Right forelimb (tissue), 1 donor: ENCODE results near the gene ZMYND10.

Experiments used
- DNase-seq: peaks from one replicate; pipeline ENCODE4 v3.0.0-alpha.2; 2018

The ZMYND10 gene

DNA sequence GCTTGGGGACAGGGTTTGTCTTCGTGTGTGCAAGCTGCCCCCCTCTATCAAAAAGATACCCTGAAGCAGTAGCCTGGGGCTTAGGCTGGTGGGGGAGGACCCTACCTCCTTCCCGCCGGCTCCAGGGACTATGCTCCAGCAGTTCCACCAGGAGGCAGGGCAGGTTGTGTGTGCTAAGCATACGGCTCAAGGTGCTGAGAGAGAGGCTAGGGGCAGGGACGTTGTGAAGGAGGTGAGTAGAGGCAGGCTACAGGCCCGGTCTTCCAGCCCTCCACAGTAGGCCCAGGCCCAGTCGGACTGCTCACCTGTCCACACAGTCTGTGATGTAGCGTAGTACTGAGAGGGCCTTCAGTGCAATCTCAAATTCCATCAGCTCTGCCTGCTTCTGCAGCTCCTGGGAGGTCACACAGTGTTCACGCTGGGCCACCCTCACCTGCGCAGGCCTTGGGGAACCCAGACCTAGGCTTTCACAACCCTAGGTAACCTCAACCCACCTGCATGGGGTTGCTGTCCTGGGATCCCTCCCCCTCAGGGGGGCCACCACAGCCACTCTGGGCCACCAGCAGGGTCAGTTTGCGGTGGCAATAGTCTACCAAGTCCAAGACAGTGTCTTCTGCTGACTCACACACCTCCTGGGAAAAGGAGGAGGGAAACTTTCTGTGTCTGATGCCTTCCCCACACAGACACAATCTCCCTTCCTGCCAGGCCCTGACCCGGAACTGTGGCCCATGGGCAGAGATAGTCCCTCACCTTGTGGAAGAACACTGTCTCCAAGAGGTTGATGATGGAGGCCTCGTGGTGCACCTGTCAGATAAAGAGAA, 2.5 kb downstream of the ZMYND10 start:
- DNase-seq: no peak

- DNase-seq: no peak
Measured at GRCh38 chr3:50341996-50342650, 3.4 kb downstream of the ZMYND10 start.

DNA sequence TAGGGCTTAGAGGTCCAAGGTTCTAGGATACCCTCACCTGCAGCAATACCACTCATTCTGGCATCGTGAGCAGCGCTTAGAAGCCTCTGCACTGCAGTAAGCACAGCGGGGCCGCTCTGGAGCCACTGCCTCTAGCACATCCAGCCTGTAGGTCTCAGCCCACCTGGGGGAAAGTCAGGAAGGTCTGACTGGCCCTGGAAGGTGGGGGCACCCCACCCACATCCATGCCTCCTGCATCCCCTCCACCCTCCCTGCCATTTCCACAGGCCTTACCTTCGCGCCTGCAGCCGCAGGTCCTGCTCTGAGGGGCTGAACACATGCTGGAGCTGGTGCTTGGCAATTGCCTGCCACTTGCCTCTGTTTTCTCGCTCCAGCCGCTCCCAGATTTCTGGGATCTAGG, 4.0 kb downstream of the ZMYND10 start:
- no peak for DNase-seq

GRCh38 chr3:50340448-50341329, 4.8 kb downstream of the ZMYND10 start, which contains the start of gene RASSF1:
RASSF1 (minus strand) TSS chr3:50340836; CDS start chr3:50340805, 31 bp downstream.
- DNase-seq: peak; percentile 86

DNA sequence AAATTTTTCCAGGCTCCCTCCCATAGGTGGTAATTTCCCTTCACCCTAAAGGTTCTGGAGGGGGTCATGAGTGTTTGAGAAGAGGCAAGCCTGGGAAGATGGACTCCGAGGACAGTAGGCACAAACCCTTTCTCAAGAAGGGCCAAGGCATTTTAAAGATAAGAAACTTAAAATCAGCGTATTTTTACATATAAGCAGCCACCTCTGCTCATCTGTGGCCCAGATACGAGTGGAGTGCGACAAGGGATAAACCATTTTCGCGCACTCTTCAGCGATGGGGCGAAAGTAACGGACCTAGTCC, 5.4 kb downstream of the ZMYND10 start:
- DNase-seq: no peak

DNA sequence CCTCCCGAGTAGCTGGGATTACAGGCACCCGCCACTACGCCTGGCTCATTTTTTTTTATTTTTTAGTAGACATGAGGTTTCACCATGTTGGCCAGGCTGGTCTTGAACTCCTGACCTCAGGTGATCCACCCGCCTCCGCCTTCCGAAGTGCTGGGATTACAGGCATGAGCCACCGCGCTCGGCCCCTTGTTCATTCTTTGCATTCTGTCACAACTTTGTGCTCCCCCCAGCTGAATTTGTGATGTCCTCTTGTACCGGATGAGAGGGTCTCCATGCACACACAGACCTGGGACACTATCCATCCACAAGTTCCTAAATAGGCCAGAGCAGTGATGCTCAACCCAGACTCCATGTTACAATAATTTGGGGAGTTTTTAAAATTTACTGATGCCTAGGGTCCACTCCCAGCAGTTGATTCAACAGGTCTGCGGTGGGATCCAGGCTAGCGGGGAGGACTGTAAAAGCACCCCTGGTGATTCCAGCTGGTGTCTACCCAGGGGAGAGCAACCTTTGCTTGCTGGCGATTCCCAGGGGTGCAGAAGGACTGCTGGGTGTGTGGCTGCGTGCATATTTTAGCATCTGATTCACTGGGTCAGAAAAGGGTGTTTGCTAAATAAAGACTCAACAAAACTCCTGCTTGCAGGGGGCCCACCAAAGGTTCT, 5.9 kb downstream of the ZMYND10 start:
- no peak for DNase-seq

DNA sequence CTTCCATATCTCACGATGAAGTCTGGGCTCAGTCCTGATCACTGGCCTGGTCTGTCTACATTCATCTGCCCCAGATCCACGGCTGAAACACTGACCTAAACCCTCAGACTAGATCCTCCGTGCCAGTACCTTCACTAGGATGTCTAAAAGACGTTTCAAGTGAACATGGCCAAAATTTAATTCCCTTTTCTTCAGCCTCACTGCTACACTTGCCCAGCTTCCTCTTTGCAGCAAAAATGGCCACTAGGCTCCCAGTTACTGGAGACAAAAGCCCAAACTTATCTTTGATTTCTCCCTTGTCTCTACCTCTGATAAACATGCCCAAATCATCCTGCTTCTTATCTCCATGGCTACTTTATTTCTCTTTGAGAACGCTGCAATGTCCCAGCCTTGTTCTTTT, 6.6 kb downstream of the ZMYND10 start:
- no peak for DNase-seq

- peak; percentile 99 for DNase-seq
Measured at GRCh38 chr3:50337175-50337861, 8.2 kb downstream of the ZMYND10 start.

GRCh38 chr3:50336452-50337174, 8.9 kb downstream of the ZMYND10 start:
- DNase-seq: no peak

GRCh38 chr3:50334339-50335075, 11.0 kb downstream of the ZMYND10 start:
- DNase-seq: no peak

DNA sequence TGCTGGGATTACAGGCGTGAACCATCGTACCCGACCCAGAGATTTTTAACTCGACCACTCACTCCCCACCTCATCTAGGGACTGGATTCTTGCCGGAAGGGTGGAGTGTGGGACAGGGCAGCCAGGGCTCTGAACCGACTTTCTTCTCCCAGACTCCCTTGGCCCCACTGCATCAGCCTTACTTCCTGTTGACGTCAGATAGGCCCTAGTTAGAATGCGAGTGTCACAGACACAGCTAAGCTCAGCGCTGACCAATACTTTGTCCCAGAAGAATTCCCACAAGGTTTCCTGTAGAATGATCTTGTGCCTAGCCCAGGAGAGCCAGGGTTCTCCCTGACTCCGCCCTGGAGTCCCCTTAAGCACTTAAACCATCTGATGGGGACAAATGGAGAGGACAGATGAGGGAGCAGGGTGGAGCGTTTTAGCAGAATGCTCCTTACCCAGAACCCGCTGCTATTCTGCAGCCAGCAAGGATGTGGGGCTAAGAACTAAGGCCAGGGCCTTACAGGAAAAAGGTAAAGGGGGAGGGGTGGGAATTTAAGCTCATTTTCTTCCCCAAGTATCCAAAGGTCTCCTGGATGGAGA, 11.7 kb downstream of the ZMYND10 start:
- no peak for DNase-seq

- no peak for DNase-seq
Measured at GRCh38 chr3:50331364-50331907, 14.1 kb downstream of the ZMYND10 start.

DNA sequence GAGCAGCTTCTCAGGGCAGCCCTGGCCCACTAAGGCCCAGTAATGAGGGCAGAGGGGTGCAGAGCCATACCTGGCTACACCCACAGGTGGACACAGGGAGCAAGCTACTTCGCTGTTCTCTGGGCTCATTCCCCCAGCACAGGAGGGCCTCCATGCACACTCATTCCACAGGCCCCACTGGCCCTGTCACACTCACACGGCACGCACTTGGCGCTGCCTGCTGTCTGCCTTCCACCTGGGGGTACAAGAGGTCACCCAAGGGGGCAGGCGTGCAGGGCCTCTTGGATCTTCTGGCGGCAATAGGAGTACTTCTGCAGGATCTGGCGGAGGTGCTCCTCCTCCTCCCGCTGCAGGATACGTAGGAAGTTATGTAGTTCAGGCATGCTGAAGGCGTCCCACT, 15.2 kb downstream of the ZMYND10 start:
- DNase-seq: no peak

DNA sequence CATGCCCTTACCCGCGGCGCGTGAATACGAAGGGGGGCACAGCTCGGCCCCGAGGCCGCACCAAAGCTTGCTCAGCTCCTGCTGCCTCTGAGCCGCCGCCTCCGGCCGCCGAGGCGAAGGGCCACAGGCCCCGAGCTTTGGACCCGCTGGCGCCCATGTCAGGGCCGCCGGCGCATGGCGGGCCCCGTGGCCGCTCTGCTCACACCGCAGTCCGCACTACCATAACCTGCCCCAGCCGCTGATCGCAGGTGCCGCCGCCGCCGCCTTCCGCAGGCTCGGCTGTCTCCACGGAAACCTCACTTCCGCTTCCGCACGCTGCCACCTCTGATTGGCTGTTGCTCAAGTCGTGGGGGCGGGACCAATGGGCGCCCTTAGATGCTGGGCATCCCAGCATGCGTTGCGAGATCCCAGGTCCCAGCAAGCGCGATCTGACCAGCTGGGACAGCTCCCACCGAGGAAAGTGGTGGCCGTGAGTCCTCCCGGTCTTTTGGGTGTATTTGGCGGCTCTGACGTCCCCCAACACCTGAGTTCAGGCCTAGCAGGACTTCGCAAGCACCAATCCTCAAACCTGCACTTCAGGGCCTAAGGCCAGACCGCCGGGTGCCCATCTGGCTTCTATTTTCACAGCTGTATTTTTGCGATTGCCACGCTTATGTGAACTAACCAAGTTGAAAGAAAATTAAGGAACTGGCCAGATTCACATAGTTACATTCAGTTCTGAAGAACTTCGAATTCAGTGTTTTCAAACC, 17.4 kb downstream of the ZMYND10 start, which contains the start of gene TUSC2:
TUSC2 (minus strand) TSS at position 281 of the 749 bp plus-strand sequence; CDS start at position 157, 124 bp downstream.
- DNase-seq: peak; percentile 96

- DNase-seq: no peak
Measured at GRCh38 chr3:50327129-50327528, 18.4 kb downstream of the ZMYND10 start.

DNA sequence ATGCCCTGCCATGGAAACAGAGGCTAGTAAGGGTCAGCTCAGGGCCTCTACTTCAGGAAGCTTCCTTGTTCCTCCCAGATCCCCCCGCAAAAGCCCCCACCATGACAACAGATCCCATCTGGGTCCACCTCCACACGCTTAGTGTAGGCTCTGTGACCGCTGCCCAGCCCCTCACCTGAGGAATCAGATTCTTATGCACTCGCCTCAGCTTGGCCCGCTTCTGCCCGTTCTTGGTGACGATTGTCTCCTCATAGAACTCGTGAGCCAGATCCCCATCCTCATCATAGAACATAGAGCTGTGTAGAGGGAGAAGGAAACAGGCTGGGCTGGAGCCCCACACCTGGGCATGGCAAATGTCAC, 19.4 kb downstream of the ZMYND10 start:
- DNase-seq: no peak

GRCh38 chr3:50325497-50326181, 19.9 kb downstream of the ZMYND10 start:
- no peak for DNase-seq

- DNase-seq: no peak
Measured at GRCh38 chr3:50325113-50325480, 20.4 kb downstream of the ZMYND10 start.
